SK-N-SH treated with all-trans-retinoic acid at 6 μM for 48 hours (cell line): ENCODE data around the gene TRDMT1.

ENCODE experiments used
- ATAC-seq: fragments of 200-7000 bp; cut with Tn5 transposase; 3 replicates; pipeline ENCODE4 v1.9.1; 2020; ENCODE audit warnings: mild to moderate bottlenecking, moderate library complexity
- ARNTL ChIP-seq: fragments of 450-650 bp; formaldehyde crosslinking; IDR thresholded peaks from 2 replicates; pipeline ENCODE4 v1.5.0; 2020; ENCODE audit warnings: low read depth, mild to moderate bottlenecking, moderate library complexity, borderline replicate concordance
- CREB5 ChIP-seq: fragments of 250-450 bp; sonication (Bioruptor Pico); IDR thresholded peaks from 2 replicates; pipeline ENCODE4 v1.5.1; 2020; ENCODE audit warnings: low read depth, mild to moderate bottlenecking, moderate library complexity
- CSDC2 ChIP-seq: fragments of 250-450 bp; sonication (Bioruptor Pico); IDR thresholded peaks from 2 replicates; pipeline ENCODE4 v1.5.0; 2020; ENCODE audit warnings: mild to moderate bottlenecking, moderate library complexity
- ESRRG ChIP-seq: fragments of 250-450 bp; sonication (Bioruptor Pico); IDR thresholded peaks from 2 replicates; pipeline ENCODE4 v1.6.1; 2021; ENCODE audit warnings: mild to moderate bottlenecking
- GLIS3 ChIP-seq: fragments of 250-450 bp; sonication (Bioruptor Pico); IDR thresholded peaks from 2 replicates; pipeline ENCODE4 v1.5.0; 2020; ENCODE audit warnings: mild to moderate bottlenecking, moderate library complexity
- ISL1 ChIP-seq: fragments of 250-450 bp; sonication (Bioruptor Pico); IDR thresholded peaks from 2 replicates; pipeline ENCODE4 v2.1.2; 2022; ENCODE audit warnings: mild to moderate bottlenecking, moderate library complexity
- OSR1 ChIP-seq: fragments of 250-450 bp; sonication (Bioruptor Pico); IDR thresholded peaks from 2 replicates; pipeline ENCODE4 v1.8.0; 2022; ENCODE audit warnings: moderate library complexity, mild to moderate bottlenecking, inconsistent platforms
- RARB ChIP-seq: fragments of 250-450 bp; sonication (Bioruptor Pico); IDR thresholded peaks from 2 replicates; pipeline ENCODE4 v1.8.0; 2021; ENCODE audit warnings: mild to moderate bottlenecking, moderate library complexity
- SNAI2 ChIP-seq: fragments of 250-450 bp; sonication (Bioruptor Pico); IDR thresholded peaks from 2 replicates; pipeline ENCODE4 v1.5.0; 2020; ENCODE audit warnings: mild to moderate bottlenecking, moderate library complexity
- TCF4 ChIP-seq: fragments of 250-450 bp; sonication (Bioruptor Pico); IDR thresholded peaks from 2 replicates; pipeline ENCODE4 v1.8.0; 2021; ENCODE audit warnings: mild to moderate bottlenecking, moderate library complexity, borderline replicate concordance
- ZC3H10 ChIP-seq: fragments of 250-450 bp; sonication (Bioruptor Pico); IDR thresholded peaks from 2 replicates; pipeline ENCODE4 v1.5.1; 2021; ENCODE audit warnings: mild to moderate bottlenecking, moderate library complexity
- ZFP3 ChIP-seq: fragments of 250-450 bp; sonication (Bioruptor Pico); IDR thresholded peaks from 2 replicates; pipeline ENCODE4 v1.5.0; 2020; ENCODE audit warnings: mild to moderate bottlenecking, moderate library complexity
- ZFP30 ChIP-seq: fragments of 450-650 bp; formaldehyde crosslinking; IDR thresholded peaks from 2 replicates; pipeline ENCODE4 v1.5.0; 2022; ENCODE audit warnings: mild to moderate bottlenecking, moderate library complexity
- ZNF565 ChIP-seq: fragments of 450-650 bp; formaldehyde crosslinking; conservative IDR thresholded peaks from 2 replicates; pipeline ENCODE4 v1.5.0; 2020; ENCODE audit warnings: low read depth, mild to moderate bottlenecking, moderate library complexity
- ZNF70 ChIP-seq: fragments of 450-650 bp; formaldehyde crosslinking; IDR thresholded peaks from 2 replicates; pipeline ENCODE4 v1.5.0; 2020; ENCODE audit warnings: mild to moderate bottlenecking, moderate library complexity
- ZNF8 ChIP-seq: fragments of 450-650 bp; formaldehyde crosslinking; IDR thresholded peaks from 2 replicates; pipeline ENCODE4 v1.5.0; 2020; ENCODE audit warnings: mild to moderate bottlenecking, moderate library complexity
- TF ChIP-seq, protein P1 (sequence below): fragments of 250-450 bp; sonication (Bioruptor Pico); IDR thresholded peaks from 2 replicates; pipeline ENCODE4 v1.5.1; 2021; ENCODE audit warnings: mild to moderate bottlenecking, moderate library complexity
- TF ChIP-seq, protein P2 (sequence below): fragments of 250-450 bp; sonication (Bioruptor Pico); IDR thresholded peaks from 2 replicates; pipeline ENCODE4 v1.5.0; 2020; ENCODE audit warnings: mild to moderate bottlenecking, moderate library complexity
- TF ChIP-seq, protein P3 (sequence below): fragments of 250-450 bp; sonication (Bioruptor Pico); IDR thresholded peaks from 2 replicates; pipeline ENCODE4 v1.8.0; 2021; ENCODE audit warnings: low read depth, mild to moderate bottlenecking, moderate library complexity, borderline replicate concordance
- TF ChIP-seq, protein P4 (sequence below): fragments of 250-450 bp; sonication (Bioruptor Pico); IDR thresholded peaks from 2 replicates; pipeline ENCODE4 v1.8.0; 2020; ENCODE audit warnings: mild to moderate bottlenecking, moderate library complexity, borderline replicate concordance

The TRDMT1 gene

DNA sequence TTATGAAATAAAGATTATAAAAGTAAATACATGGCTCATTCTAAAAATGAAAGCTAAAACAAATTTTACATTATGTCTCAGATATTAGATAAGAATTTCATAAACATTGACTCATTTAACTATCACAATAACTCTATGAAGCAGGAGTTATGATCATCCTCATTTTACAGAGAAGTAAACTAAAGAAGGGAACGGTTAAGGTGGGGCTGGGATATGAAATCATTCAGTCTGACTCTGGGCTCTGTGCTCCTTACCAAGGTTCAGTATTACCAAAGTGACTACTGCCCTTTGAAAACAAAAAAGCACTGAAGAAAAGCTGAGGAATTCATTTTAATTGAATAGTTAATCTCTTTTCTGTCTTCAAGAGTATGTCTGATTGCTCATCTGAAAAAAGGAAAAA lies 49.8 kb downstream of the TRDMT1 start:
- ATAC-seq: no peak
- TF ChIP-seq ZFP30 (CRISPR knock-in tag) (no peak), ZFP3 (no peak), ARNTL (no peak), ZNF8 (CRISPR knock-in tag) (no peak), ZNF70 (CRISPR knock-in tag) (no peak), ISL1 (no peak), CREB5 (no peak), OSR1 (CRISPR knock-in tag) (no peak), CSDC2 (CRISPR knock-in tag) (no peak), ZC3H10 (no peak), GLIS3 (CRISPR knock-in tag) (no peak), RARB (no peak), SNAI2 (CRISPR knock-in tag) (no peak), ESRRG (CRISPR knock-in tag) (no peak)
- TF ChIP-seq, protein P1, sequence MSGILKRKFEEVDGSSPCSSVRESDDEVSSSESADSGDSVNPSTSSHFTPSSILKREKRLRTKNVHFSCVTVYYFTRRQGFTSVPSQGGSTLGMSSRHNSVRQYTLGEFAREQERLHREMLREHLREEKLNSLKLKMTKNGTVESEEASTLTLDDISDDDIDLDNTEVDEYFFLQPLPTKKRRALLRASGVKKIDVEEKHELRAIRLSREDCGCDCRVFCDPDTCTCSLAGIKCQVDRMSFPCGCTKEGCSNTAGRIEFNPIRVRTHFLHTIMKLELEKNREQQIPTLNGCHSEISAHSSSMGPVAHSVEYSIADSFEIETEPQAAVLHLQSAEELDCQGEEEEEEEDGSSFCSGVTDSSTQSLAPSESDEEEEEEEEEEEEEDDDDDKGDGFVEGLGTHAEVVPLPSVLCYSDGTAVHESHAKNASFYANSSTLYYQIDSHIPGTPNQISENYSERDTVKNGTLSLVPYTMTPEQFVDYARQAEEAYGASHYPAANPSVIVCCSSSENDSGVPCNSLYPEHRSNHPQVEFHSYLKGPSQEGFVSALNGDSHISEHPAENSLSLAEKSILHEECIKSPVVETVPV (CRISPR knock-in tag): no peak
- TF ChIP-seq, protein P2, sequence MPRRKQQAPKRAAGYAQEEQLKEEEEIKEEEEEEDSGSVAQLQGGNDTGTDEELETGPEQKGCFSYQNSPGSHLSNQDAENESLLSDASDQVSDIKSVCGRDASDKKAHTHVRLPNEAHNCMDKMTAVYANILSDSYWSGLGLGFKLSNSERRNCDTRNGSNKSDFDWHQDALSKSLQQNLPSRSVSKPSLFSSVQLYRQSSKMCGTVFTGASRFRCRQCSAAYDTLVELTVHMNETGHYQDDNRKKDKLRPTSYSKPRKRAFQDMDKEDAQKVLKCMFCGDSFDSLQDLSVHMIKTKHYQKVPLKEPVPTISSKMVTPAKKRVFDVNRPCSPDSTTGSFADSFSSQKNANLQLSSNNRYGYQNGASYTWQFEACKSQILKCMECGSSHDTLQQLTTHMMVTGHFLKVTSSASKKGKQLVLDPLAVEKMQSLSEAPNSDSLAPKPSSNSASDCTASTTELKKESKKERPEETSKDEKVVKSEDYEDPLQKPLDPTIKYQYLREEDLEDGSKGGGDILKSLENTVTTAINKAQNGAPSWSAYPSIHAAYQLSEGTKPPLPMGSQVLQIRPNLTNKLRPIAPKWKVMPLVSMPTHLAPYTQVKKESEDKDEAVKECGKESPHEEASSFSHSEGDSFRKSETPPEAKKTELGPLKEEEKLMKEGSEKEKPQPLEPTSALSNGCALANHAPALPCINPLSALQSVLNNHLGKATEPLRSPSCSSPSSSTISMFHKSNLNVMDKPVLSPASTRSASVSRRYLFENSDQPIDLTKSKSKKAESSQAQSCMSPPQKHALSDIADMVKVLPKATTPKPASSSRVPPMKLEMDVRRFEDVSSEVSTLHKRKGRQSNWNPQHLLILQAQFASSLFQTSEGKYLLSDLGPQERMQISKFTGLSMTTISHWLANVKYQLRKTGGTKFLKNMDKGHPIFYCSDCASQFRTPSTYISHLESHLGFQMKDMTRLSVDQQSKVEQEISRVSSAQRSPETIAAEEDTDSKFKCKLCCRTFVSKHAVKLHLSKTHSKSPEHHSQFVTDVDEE (CRISPR knock-in tag): no peak
- TF ChIP-seq, protein P3, sequence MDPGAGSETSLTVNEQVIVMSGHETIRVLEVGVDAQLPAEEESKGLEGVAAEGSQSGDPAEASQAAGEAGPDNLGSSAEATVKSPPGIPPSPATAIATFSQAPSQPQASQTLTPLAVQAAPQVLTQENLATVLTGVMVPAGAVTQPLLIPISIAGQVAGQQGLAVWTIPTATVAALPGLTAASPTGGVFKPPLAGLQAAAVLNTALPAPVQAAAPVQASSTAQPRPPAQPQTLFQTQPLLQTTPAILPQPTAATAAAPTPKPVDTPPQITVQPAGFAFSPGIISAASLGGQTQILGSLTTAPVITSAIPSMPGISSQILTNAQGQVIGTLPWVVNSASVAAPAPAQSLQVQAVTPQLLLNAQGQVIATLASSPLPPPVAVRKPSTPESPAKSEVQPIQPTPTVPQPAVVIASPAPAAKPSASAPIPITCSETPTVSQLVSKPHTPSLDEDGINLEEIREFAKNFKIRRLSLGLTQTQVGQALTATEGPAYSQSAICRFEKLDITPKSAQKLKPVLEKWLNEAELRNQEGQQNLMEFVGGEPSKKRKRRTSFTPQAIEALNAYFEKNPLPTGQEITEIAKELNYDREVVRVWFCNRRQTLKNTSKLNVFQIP (CRISPR knock-in tag): no peak
- TF ChIP-seq, protein P4, sequence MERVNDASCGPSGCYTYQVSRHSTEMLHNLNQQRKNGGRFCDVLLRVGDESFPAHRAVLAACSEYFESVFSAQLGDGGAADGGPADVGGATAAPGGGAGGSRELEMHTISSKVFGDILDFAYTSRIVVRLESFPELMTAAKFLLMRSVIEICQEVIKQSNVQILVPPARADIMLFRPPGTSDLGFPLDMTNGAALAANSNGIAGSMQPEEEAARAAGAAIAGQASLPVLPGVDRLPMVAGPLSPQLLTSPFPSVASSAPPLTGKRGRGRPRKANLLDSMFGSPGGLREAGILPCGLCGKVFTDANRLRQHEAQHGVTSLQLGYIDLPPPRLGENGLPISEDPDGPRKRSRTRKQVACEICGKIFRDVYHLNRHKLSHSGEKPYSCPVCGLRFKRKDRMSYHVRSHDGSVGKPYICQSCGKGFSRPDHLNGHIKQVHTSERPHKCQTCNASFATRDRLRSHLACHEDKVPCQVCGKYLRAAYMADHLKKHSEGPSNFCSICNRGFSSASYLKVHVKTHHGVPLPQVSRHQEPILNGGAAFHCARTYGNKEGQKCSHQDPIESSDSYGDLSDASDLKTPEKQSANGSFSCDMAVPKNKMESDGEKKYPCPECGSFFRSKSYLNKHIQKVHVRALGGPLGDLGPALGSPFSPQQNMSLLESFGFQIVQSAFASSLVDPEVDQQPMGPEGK: no peak

GRCh38 chr10:17147884-17148489 lies 53.5 kb downstream of the TRDMT1 start:
- no peak for TF ChIP-seq ZNF8 (CRISPR knock-in tag)
- no peak for TF ChIP-seq SNAI2 (CRISPR knock-in tag)
- TF ChIP-seq, protein P3 (CRISPR knock-in tag): no peak
- TF ChIP-seq TCF4 (CRISPR knock-in tag): no peak
- TF ChIP-seq ZFP30 (CRISPR knock-in tag): no peak
- no peak for TF ChIP-seq OSR1 (CRISPR knock-in tag)
- no peak for TF ChIP-seq ARNTL
- TF ChIP-seq ZFP3: no peak
- no peak for TF ChIP-seq ZC3H10
- TF ChIP-seq, all 23 proteins: peak for 0
- no peak for ATAC-seq

DNA sequence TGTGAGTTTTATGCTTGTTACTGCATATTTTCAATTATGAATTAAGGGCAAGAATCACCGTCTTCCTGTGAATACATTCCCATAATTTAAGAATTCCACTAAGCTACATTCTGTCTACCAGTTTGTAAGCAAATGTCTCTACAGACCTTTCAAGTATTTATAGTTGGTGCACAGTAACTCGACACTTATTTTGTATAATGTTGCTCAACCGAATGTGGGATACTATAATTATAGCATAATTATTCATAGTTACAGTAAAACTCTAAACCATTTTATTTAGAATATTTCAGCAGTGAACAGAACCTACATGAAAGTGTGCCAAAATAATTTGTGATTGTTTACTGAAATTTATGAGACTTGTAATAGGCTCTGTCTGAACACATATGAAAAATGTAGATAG lies 54.6 kb downstream of the TRDMT1 start:
- no peak for ATAC-seq
- TF ChIP-seq ZNF8 (CRISPR knock-in tag): no peak
- no peak for TF ChIP-seq ARNTL
- no peak for TF ChIP-seq ZC3H10
- no peak for TF ChIP-seq CSDC2 (CRISPR knock-in tag)
- TF ChIP-seq, protein P3 (CRISPR knock-in tag): no peak
- TF ChIP-seq, protein P4: no peak
- no peak for TF ChIP-seq ZFP30 (CRISPR knock-in tag)
- no peak for TF ChIP-seq ZNF70 (CRISPR knock-in tag)
- TF ChIP-seq OSR1 (CRISPR knock-in tag): no peak
- no peak for TF ChIP-seq ESRRG (CRISPR knock-in tag)
- TF ChIP-seq ZNF565: no peak
- no peak for TF ChIP-seq TCF4 (CRISPR knock-in tag)
- no peak for TF ChIP-seq RARB
